T-helper 1 cell (primary cell): ENCODE data around the gene LRP1B.

Source experiments
- DNase-seq, 5 donors: peaks; one replicate each; pipeline ENCODE4 v3.0.0-alpha.2; 2012 to 2020

The LRP1B gene

GRCh38 chr2:140641163-140641562 is 1489.7 kb downstream of the LRP1B start:
- no peak for DNase-seq

GRCh38 chr2:140639628-140640027 is 1491.2 kb downstream of the LRP1B start:
- DNase-seq: no peak

- no peak for DNase-seq
Observed at GRCh38 chr2:140630557-140630956, 1500.3 kb downstream of the LRP1B start.

- no peak for DNase-seq
Observed at GRCh38 chr2:140627885-140628284, 1502.9 kb downstream of the LRP1B start.

- DNase-seq: no peak
Observed at GRCh38 chr2:140627136-140627535, 1503.7 kb downstream of the LRP1B start.

- no peak for DNase-seq
Observed at GRCh38 chr2:140624200-140624599, 1506.6 kb downstream of the LRP1B start.

- no peak for DNase-seq
Observed at GRCh38 chr2:140621583-140622362, 1509.0 kb downstream of the LRP1B start.

- DNase-seq: no peak
Observed at GRCh38 chr2:140604788-140605187, 1526.0 kb downstream of the LRP1B start.

- no peak for DNase-seq
Observed at GRCh38 chr2:140604096-140604495, 1526.7 kb downstream of the LRP1B start.

GRCh38 chr2:140603416-140603815 is 1527.4 kb downstream of the LRP1B start:
- no peak for DNase-seq

GRCh38 chr2:140601801-140602200 is 1529.0 kb downstream of the LRP1B start:
- no peak for DNase-seq

GRCh38 chr2:140601342-140601741 is 1529.5 kb downstream of the LRP1B start:
- no peak for DNase-seq

GRCh38 chr2:140600116-140600515 is 1530.7 kb downstream of the LRP1B start:
- no peak for DNase-seq

GRCh38 chr2:140597836-140598235 is 1533.0 kb downstream of the LRP1B start:
- no peak for DNase-seq

GRCh38 chr2:140597205-140597604 is 1533.6 kb downstream of the LRP1B start:
- DNase-seq: no peak

GRCh38 chr2:140596447-140596846 is 1534.4 kb downstream of the LRP1B start:
- no peak for DNase-seq

- DNase-seq: no peak
Observed at GRCh38 chr2:140595107-140595506, 1535.7 kb downstream of the LRP1B start.

GRCh38 chr2:140593132-140593531 is 1537.7 kb downstream of the LRP1B start:
- DNase-seq: no peak

GRCh38 chr2:140589696-140590095 is 1541.1 kb downstream of the LRP1B start:
- no peak for DNase-seq

- no peak for DNase-seq
Observed at GRCh38 chr2:140589273-140589672, 1541.5 kb downstream of the LRP1B start.

- no peak for DNase-seq
Observed at GRCh38 chr2:140586379-140586778, 1544.4 kb downstream of the LRP1B start.

- DNase-seq: no peak
Observed at GRCh38 chr2:140585016-140585415, 1545.8 kb downstream of the LRP1B start.

- no peak for DNase-seq
Observed at GRCh38 chr2:140584471-140584870, 1546.3 kb downstream of the LRP1B start.

GRCh38 chr2:140580532-140581151 is 1550.2 kb downstream of the LRP1B start:
- DNase-seq: no peak

GRCh38 chr2:140577453-140577852 is 1553.4 kb downstream of the LRP1B start:
- no peak for DNase-seq
